GM20000 (cell line): ENCODE data around the gene TRIM7.

ENCODE experiments used
- DNase-seq: peaks from one replicate; pipeline ENCODE4 v3.0.0; 2012; ENCODE audit warnings: low spot score
- CTCF ChIP-seq: IDR thresholded peaks from 2 replicates; pipeline ENCODE4 v1.5.1; 2012; ENCODE audit warnings: mild to moderate bottlenecking, control low read depth; ENCODE audit errors: extremely low read depth, missing control alignments

The TRIM7 gene

GRCh38 chr5:181235689-181236366, 30.8 kb upstream of the TRIM7 start:
- TF ChIP-seq CTCF: no peak
- DNase-seq: no peak

GRCh38 chr5:181235323-181235688, 30.3 kb upstream of the TRIM7 start:
- no peak for DNase-seq
- no peak for TF ChIP-seq CTCF

- no peak for DNase-seq
- no peak for TF ChIP-seq CTCF
Measured at GRCh38 chr5:181234455-181235306, 29.7 kb upstream of the TRIM7 start.

DNA sequence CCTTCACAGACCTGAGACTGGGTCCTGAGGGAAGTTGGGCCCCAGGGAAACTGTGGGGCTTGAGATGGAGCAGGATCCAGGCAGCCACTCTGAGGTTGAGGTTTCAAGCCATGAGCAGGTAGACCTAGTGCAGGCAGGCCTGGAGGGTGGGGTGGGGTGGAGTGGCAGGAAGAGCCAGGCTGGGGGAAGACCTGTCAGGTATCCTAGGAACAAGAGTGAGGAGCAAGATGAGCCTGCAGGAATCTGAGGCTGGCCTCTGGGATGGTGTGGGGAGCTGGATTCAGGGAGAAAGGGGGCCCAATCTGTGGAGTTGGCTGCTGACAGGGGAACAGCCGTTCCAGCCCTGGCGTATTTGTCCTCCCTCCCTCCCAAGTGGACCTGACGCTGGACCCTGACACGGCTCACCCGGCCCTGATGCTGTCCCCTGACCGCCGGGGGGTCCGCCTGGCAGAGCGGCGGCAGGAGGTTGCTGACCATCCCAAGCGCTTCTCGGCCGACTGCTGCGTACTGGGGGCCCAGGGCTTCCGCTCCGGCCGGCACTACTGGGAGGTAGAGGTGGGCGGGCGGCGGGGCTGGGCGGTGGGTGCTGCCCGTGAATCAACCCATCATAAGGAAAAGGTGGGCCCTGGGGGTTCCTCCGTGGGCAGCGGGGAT, 28.9 kb upstream of the TRIM7 start:
- no peak for DNase-seq
- TF ChIP-seq CTCF: no peak

GRCh38 chr5:181233088-181233800, 28.2 kb upstream of the TRIM7 start:
- DNase-seq: no peak
- no peak for TF ChIP-seq CTCF

- no peak for TF ChIP-seq CTCF
- DNase-seq: no peak
Measured at GRCh38 chr5:181232593-181232992, 27.6 kb upstream of the TRIM7 start.
